MM.1S (cell line): ENCODE results near the gene GALNT7.

Experiments used
- CTCF ChIP-seq: fragments of 300-600 bp; sonication (generic); IDR thresholded peaks from 2 replicates; pipeline ENCODE4 v1.5.1; 2016; ENCODE audit warnings: antibody characterized with exemption, low read length, mixed read lengths
- EZH2 ChIP-seq: fragments of 300-600 bp; sonication (generic); optimal IDR thresholded peaks from 2 replicates; pipeline ENCODE3; 2017; ENCODE audit warnings: low read depth, mild to moderate bottlenecking, antibody characterized with exemption, low read length, mixed read lengths

DNA sequence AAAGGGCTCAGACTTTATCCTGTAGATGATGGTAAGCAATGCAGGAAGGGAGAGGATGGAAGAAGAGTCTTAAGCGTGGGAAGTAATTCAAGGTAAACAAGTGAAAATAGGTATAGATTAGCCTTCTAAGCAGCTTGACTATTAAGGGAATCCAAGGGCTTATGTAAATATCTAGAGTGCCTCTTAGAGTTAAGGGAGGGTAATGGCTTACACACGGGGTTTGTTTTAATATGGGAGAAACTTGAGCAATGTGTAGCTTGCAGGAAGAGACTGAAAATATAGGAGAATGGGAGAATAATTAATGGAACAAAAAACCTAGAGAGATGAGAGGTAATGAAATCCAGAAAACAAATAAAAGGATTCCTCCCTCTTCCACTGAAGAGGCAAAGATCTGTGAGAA is 189.3 kb downstream of the GALNT7 start:
- TF ChIP-seq CTCF = no peak
- no peak for TF ChIP-seq EZH2
